AG09309 (cell line): ENCODE data around the gene ARCN1.

Experiments used
- DNase-seq: peaks from one replicate; pipeline ENCODE4 v3.0.0-alpha.2; 2010; ENCODE audit warnings: low read depth
- H3K4me3 ChIP-seq: 2 replicates; pipeline ENCODE4 v1.5.1; 2011; ENCODE audit warnings: mild to moderate bottlenecking, low read depth, low read length, moderate library complexity; ENCODE audit not compliant: control insufficient read depth
- CTCF ChIP-seq: IDR thresholded peaks from 2 replicates; pipeline ENCODE4 v1.5.1; 2011; ENCODE audit warnings: mild to moderate bottlenecking, low read depth, low read length, inconsistent platforms; ENCODE audit not compliant: insufficient read depth, control insufficient read depth; ENCODE audit errors: missing control alignments

The ARCN1 gene

GRCh38 chr11:118572061-118572980 lies at the start of gene ARCN1:
TSS of gene ARCN1 (plus strand) at chr11:118572409. CDS start at chr11:118572548, 139 bp downstream.
- peak within 1 kb of the TSS; percentile 99 for H3K4me3 ChIP-seq
- no peak for DNase-seq
- TF ChIP-seq CTCF = no peak

GRCh38 chr11:118522571-118523072 lies 49.6 kb upstream of the ARCN1 start:
- H3K4me3 ChIP-seq = no peak overlapping the region
- no peak for DNase-seq
- TF ChIP-seq CTCF = peak; percentile 55

- DNase-seq = no peak
- H3K4me3 ChIP-seq = no peak overlapping the region
- TF ChIP-seq CTCF = no peak
Observed at GRCh38 chr11:118524356-118524755, 47.9 kb upstream of the ARCN1 start.

- TF ChIP-seq CTCF = no peak
- H3K4me3 ChIP-seq = no peak overlapping the region
- no peak for DNase-seq
Observed at GRCh38 chr11:118524757-118525470, 47.3 kb upstream of the ARCN1 start.

- TF ChIP-seq CTCF = no peak
- H3K4me3 ChIP-seq = no peak overlapping the region
- DNase-seq = no peak
Observed at GRCh38 chr11:118526688-118527087, 45.5 kb upstream of the ARCN1 start.

GRCh38 chr11:118527109-118527508 lies 45.1 kb upstream of the ARCN1 start, which contains the start of gene TTC36:
TSS of gene TTC36 (plus strand) at chr11:118527474. CDS start at chr11:118527495, 21 bp downstream.
- no peak within 1 kb of the TSS for H3K4me3 ChIP-seq
- no peak for TF ChIP-seq CTCF
- DNase-seq = no peak
